Hematopoietic multipotent progenitor cell treated with erythropoietin and hydrocortisone succinate and interleukin-3 and kit ligand, for 4 days (in vitro differentiated cells): ENCODE results near the gene SEMA5B.

Experiments used
- DNase-seq: peaks from one replicate; pipeline ENCODE4 v3.0.0-alpha.2; 2015

SEMA5B gene

GRCh38 chr3:123027292-123028232 is at the start of gene SEMA5B:
TSS of gene SEMA5B (minus strand) at chr3:123027763. CDS start at chr3:122961263, 66,500 bp downstream.
- DNase-seq = peak; percentile 15

GRCh38 chr3:123076496-123077418 is 49.2 kb upstream of the SEMA5B start:
- DNase-seq = peak; percentile 21

- no peak for DNase-seq
Measured at GRCh38 chr3:123076112-123076495, 48.5 kb upstream of the SEMA5B start.

- DNase-seq = no peak
Measured at GRCh38 chr3:123075359-123075758, 47.8 kb upstream of the SEMA5B start.

- DNase-seq = peak; percentile 13
Measured at GRCh38 chr3:123072564-123072963, 45.0 kb upstream of the SEMA5B start.

DNA sequence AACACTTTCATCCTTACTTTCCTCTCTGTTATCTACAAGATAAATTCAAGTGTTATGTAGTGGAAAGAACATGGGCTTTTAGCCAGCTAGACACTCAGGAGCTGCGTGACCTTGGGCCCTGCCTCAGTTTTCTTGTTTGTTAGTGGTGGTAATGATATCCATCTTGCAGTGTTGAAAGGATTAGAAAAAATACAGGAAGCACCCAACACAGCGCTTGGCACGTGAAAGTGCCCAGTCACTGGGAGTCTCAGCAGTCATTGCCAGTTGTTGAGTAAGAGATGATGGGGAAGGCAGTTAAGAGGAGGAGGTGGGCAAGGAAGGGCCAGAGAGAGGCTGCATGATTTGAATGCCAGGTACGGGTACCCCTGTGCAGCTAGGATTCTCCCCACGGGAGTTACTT is 44.6 kb upstream of the SEMA5B start:
- DNase-seq = peak; percentile 75

GRCh38 chr3:123071581-123071980 is 44.0 kb upstream of the SEMA5B start:
- DNase-seq = no peak

- peak; percentile 53 for DNase-seq
Measured at GRCh38 chr3:123071146-123071545, 43.6 kb upstream of the SEMA5B start.

- DNase-seq = no peak
Measured at GRCh38 chr3:123070510-123070909, 42.9 kb upstream of the SEMA5B start.

DNA sequence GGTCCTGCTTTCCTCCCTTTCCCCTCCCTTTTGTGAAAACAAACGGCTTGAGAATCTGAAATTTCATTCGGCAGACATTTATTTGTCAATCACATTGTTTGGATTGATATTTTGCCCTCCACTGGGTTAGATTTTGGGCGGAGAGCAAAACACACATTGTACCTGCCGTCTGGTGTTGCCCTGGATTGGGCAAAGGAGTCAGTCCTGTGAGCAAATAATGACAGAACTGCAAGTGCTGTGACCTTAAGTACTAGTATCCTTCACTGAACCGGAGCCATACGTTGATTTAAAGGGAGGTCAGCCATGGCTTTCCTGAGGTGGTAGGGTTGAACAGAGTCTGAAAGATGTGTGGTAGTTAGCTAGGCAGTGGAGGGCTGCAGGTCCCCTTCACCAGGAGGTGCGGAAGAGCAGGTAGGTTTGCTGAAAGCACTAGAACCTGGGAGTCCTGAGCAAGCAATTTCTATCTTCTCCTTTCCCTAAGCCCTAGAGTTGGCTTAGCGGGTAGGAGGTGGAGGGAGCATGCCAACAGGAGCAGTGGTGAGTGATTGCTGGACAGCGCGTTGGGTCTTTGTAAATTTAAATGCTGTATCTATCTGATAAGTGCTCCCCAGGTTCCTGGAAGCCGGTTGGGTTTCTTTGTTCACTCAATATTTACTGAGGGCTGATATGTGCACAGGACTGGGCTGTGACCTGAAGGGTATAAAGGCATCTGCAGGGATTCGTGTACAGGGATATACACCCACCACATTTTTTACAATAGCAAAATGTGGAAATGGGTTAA is 41.2 kb upstream of the SEMA5B start:
- DNase-seq = peak; percentile 43

GRCh38 chr3:123067689-123068600 is 40.4 kb upstream of the SEMA5B start:
- DNase-seq = peak; percentile 64

- peak; percentile 95 for DNase-seq
Measured at GRCh38 chr3:123066896-123067688, 39.5 kb upstream of the SEMA5B start, which contains the start of gene PDIA5. TSS of gene PDIA5 (plus strand) at chr3:123067025. CDS start at chr3:123067165, 140 bp downstream.

DNA sequence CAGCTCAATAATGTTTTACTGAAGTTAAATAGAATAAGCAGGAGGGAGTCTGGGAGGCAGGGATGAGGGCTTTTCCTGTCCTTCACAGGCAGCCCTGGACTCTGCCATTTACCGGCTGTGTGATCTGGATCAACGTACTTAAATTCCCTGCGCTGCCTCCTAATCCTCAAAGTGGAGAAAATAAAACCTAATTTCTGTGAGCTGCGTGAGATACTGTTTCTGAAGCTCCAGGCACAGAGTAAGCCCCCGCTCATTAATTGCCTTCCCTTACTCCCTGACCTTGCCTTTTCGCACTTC is 39.0 kb upstream of the SEMA5B start:
- DNase-seq = no peak

DNA sequence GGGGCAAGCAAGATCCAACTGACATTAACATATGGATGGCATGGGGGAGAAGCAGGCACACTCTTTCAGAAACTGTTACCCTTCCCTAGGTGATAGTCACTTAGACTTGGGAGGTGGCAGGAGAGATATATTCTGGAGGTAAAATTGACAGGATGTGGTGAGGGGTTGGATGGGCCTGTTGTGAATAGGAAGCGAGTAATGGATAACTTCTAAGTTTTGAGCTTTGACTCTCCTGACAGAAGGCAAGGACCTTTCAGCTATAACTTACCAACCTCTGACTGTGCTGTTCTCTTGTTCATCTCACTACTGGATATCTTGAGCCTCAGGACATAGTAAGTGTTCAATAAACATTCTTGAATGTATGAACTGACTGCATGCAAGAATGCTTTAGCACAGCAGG is 37.4 kb upstream of the SEMA5B start:
- DNase-seq = no peak

GRCh38 chr3:123064506-123064905 is 36.9 kb upstream of the SEMA5B start:
- DNase-seq = no peak

DNA sequence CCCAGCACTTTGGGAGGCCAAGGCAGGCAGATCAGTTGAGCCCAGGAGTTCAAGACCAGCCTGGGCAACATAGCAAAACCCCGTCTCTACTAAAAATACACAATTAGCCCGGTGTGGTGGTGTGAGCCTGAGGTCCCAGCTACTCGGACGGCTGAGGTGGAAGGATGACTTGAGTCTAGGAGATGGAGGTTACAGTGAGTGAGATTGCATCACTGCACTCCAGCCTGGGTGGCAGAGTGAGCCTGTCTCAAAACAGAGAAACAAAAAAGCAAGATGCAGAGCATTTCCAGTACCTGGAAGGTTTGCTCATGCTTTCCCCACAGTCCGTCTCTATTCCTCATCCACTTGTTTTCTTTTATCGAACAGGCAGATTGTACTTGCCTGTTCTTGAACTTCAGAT is 35.5 kb upstream of the SEMA5B start:
- no peak for DNase-seq

- DNase-seq = no peak
Measured at GRCh38 chr3:123061856-123062255, 34.3 kb upstream of the SEMA5B start.

- DNase-seq = no peak
Measured at GRCh38 chr3:123060054-123060453, 32.5 kb upstream of the SEMA5B start.

DNA sequence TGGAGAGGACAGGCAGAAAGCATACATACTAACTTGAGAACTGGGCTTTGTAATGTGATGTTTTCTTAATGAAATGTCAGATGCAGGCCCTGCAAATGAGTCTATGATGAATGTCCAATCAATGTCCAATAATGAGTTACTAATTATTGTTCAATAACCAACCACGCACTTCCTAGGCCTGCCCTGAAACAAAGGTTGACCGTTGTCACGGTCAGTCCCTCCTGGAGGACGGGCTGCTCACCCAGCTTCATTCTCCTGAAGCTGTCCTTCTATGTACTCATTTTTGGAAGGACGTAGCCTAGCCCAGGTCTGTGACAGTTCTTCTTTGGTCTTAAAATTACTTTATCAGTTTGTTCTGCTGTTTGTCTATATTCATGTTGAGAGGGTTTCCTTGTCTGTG is 30.9 kb upstream of the SEMA5B start:
- DNase-seq = no peak

DNA sequence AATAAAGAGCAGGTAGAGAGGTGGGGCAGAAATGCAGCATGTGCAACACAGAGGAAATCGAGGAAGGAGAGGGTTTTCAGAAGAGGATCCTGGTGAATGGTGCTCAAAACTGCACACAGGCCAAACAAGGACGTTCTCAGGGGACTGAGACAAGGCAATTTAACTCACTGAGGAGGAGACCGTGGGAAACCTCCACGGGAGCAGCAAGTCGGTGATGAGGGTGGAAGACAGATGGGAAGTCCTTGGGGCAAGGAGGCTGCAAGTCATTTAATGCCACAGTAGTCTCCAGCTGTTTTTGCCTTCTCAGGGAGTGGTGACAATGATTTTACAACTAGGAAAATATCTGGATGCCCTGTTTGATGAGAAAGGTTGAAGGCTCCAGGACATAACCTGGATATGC is 27.8 kb upstream of the SEMA5B start:
- DNase-seq = no peak

- no peak for DNase-seq
Measured at GRCh38 chr3:123054931-123055330, 27.4 kb upstream of the SEMA5B start.
